ENCODE data around the gene RPL10L.

The RPL10L gene

DNA sequence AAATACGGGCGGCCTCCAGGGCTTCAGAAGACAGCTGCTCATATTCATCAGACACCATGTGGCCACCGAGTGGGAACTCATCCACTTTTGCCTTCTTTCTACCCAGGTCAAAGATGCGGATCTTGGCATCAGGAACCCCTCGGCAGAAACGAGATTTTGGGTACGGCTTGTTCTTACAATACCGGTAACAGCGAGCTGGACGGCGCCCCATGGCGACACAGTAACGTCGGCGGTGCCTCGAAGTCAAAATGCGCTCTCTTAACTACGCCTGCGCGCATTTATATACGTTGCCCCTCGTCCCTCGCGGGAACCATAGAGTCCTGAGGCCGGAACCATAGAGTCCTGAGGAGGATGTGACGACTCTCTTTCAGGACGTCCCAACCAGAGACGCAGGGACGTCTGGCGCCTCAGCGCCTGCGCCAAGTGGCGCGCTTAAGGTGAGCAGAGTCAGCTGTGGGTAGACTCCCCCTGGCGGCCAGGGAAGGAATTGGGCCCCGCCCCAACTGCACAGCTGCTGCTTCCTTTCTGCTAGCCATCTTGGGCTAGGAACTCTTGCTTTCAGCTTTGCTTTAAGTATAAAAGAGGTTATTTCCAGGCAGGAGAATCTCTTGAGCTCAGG lies at the start of gene RPL10L:
RPL10L (minus strand) TSS at position 256 of the 619 bp plus-strand sequence; CDS start at position 211, 45 bp downstream.
- H3K4me1 ChIP-seq (ENCODE audit: control insufficient read depth in 5 of 5, insufficient read depth in 5 of 5, low read length in 5 of 5) = no peaks in the 10 kb centered on the region
- no peak within 1 kb of the TSS for H3K9ac ChIP-seq (ENCODE audit: low read length in 5 of 5)
- H3K36me3 ChIP-seq (ENCODE audit: control insufficient read depth in 5 of 5, insufficient read depth in 5 of 5, low read length in 5 of 5) = no peaks in the 10 kb centered on the region
- H3K9me3 ChIP-seq (ENCODE audit: control insufficient read depth in 5 of 5, low read length in 5 of 5) = peaks cover 0 to 7% (median 0%) of the 10 kb centered on the region in 5 donors
- no peak within 1 kb of the TSS for H3K4me3 ChIP-seq (ENCODE audit: low read depth in 1 of 5, low read length in 5 of 5)
- no peaks in the 10 kb centered on the region for H3K27me3 ChIP-seq (ENCODE audit: control insufficient read depth in 5 of 5, insufficient read depth in 4 of 5, low read length in 5 of 5)
- no peak within 1 kb of the TSS for H3K27ac ChIP-seq (ENCODE audit: low read depth, low read length)

DNA sequence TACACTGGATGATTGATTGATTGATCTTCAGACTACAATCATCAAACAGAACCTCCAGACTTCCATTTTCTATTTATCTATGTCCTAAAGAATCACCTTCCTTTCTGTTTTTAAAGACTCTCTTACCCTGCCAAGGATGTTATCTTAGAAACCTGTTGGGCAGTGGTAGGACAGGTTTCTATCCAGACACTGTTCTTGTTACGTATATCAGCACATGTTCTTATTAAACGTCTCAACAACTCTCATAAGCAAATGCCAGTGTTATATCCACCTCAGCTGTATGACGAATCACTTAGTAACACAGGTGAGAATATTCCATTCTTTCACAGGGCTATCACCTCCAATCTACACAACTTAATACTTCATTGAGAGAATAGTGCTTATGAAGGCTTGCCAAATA lies 40.2 kb upstream of the RPL10L start:
- peaks cover 0 to 3% (median 0%) of the 10 kb centered on the region in 5 donors for H3K9me3 ChIP-seq (ENCODE audit: control insufficient read depth in 5 of 5, low read length in 5 of 5)
- no peaks in the 10 kb centered on the region for H3K27me3 ChIP-seq (ENCODE audit: control insufficient read depth in 5 of 5, insufficient read depth in 4 of 5, low read length in 5 of 5)
- H3K27ac ChIP-seq (ENCODE audit: low read depth, low read length) = no peak overlapping the region
- H3K4me1 ChIP-seq (ENCODE audit: control insufficient read depth in 5 of 5, insufficient read depth in 5 of 5, low read length in 5 of 5) = no peaks in the 10 kb centered on the region
- H3K4me3 ChIP-seq (ENCODE audit: low read depth in 1 of 5, low read length in 5 of 5) = no peak overlapping the region
- H3K36me3 ChIP-seq (ENCODE audit: control insufficient read depth in 5 of 5, insufficient read depth in 5 of 5, low read length in 5 of 5) = no peaks in the 10 kb centered on the region
- H3K9ac ChIP-seq (ENCODE audit: low read length in 5 of 5) = no peak overlapping the region

DNA sequence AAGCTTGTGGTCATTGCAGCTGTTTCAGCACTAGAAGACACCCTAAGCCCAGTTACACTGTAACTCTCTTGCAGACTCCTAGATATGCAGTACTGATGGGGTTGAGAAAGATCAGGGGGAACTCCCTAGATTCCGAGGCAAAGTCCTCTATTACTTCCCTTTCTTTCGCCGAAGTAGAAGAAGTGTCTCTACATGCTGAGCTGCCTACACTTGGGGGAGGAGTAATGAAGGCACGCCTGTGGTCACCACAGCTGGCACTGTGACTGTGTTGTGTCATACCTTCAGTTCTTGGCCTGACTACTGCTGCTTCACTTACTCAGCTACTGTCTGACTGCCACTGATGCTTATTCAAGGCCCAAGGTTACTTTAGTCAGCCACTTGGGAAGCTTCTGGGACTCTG lies 35.1 kb upstream of the RPL10L start:
- H3K9me3 ChIP-seq (ENCODE audit: control insufficient read depth in 5 of 5, low read length in 5 of 5) = peaks cover 3 to 11% (median 9%) of the 10 kb centered on the region in 5 donors
- H3K27me3 ChIP-seq (ENCODE audit: control insufficient read depth in 5 of 5, insufficient read depth in 4 of 5, low read length in 5 of 5) = no peaks in the 10 kb centered on the region
- H3K4me1 ChIP-seq (ENCODE audit: control insufficient read depth in 5 of 5, insufficient read depth in 5 of 5, low read length in 5 of 5) = no peaks in the 10 kb centered on the region
- no peak overlapping the region for H3K9ac ChIP-seq (ENCODE audit: low read length in 5 of 5)
- H3K4me3 ChIP-seq (ENCODE audit: low read depth in 1 of 5, low read length in 5 of 5) = no peak overlapping the region
- no peaks in the 10 kb centered on the region for H3K36me3 ChIP-seq (ENCODE audit: control insufficient read depth in 5 of 5, insufficient read depth in 5 of 5, low read length in 5 of 5)
- no peak overlapping the region for H3K27ac ChIP-seq (ENCODE audit: low read depth, low read length)

DNA sequence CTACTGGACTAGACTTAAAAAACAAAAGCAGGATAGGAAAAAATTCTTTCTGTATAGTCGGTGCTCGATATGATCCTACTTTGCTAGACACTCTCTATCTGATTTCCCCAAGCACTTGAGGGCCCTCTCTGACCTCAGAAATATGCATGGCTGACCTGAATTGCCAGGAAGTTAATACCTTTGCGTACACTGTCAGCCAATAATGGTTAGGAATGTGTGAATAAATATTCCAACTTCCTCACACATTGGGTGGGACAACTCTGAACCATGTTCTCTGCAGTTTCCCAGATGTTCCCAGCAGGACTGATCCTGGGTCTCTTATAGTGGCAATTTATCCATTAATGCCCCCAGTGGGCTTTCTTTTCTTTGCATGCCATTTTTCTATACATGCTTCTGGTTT lies 20.5 kb upstream of the RPL10L start:
- Histone ChIP-seq H3K27me3 (ENCODE audit: control insufficient read depth in 5 of 5, insufficient read depth in 4 of 5, low read length in 5 of 5) (no peaks in the 10 kb centered on the region), H3K36me3 (ENCODE audit: control insufficient read depth in 5 of 5, insufficient read depth in 5 of 5, low read length in 5 of 5) (no peaks in the 10 kb centered on the region), H3K4me1 (ENCODE audit: control insufficient read depth in 5 of 5, insufficient read depth in 5 of 5, low read length in 5 of 5) (no peaks in the 10 kb centered on the region), H3K9ac (ENCODE audit: low read length in 5 of 5) (no peak overlapping the region), H3K9me3 (ENCODE audit: control insufficient read depth in 5 of 5, low read length in 5 of 5) (peaks cover 0 to 8% (median 0%) of the 10 kb centered on the region in 5 donors), H3K4me3 (ENCODE audit: low read depth in 1 of 5, low read length in 5 of 5) (no peak overlapping the region), H3K27ac (ENCODE audit: low read depth, low read length) (no peak overlapping the region)

DNA sequence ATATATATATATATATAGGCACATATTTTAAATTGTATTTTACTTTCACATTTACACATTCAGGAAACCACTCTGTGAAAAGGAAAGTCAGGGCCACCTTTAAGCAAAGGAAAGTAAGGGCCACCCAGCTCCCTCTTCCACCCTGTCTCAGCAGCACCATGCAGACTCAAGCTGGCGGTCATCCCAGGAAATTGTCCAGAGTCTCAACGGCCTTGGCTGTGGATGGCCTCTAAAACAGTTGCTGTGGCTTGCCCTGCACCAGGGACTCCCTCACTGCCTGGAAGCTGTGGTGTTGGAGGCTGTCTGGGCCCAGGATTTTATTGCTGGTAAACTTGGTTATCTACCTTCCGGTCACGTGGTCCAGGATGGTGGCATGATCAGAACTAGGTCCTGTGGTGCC lies 11.8 kb upstream of the RPL10L start:
- H3K4me3 ChIP-seq (ENCODE audit: low read depth in 1 of 5, low read length in 5 of 5) = no peak overlapping the region
- H3K27ac ChIP-seq (ENCODE audit: low read depth, low read length) = no peak overlapping the region
- no peak overlapping the region for H3K9ac ChIP-seq (ENCODE audit: low read length in 5 of 5)
- H3K4me1 ChIP-seq (ENCODE audit: control insufficient read depth in 5 of 5, insufficient read depth in 5 of 5, low read length in 5 of 5) = no peaks in the 10 kb centered on the region
- peaks cover 0 to 11% (median 5%) of the 10 kb centered on the region in 5 donors for H3K9me3 ChIP-seq (ENCODE audit: control insufficient read depth in 5 of 5, low read length in 5 of 5)
- no peaks in the 10 kb centered on the region for H3K36me3 ChIP-seq (ENCODE audit: control insufficient read depth in 5 of 5, insufficient read depth in 5 of 5, low read length in 5 of 5)
- H3K27me3 ChIP-seq (ENCODE audit: control insufficient read depth in 5 of 5, insufficient read depth in 4 of 5, low read length in 5 of 5) = no peaks in the 10 kb centered on the region

DNA sequence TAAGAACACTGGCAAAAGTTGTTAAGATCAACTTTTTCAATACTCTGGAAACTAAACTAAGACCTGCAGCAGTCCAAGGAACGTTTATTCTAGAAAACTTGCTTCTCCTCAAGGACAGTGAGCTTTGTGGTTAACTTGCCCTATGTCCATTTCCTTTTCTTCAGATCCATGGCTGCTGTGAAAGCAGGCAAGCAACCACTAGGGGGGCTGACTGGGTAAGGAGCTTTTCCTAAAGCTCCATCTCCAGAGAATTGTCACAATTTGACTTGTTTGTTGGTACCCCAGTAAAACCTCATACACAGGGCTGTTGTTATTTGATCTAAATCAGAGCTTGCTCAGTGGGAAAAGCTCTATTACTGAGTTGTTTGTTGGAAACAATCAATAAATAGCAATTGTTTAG lies 10.1 kb upstream of the RPL10L start:
- Histone ChIP-seq H3K27me3 (ENCODE audit: control insufficient read depth in 5 of 5, insufficient read depth in 4 of 5, low read length in 5 of 5) (no peaks in the 10 kb centered on the region), H3K9me3 (ENCODE audit: control insufficient read depth in 5 of 5, low read length in 5 of 5) (peaks cover 0 to 11% (median 5%) of the 10 kb centered on the region in 5 donors), H3K4me1 (ENCODE audit: control insufficient read depth in 5 of 5, insufficient read depth in 5 of 5, low read length in 5 of 5) (no peaks in the 10 kb centered on the region), H3K4me3 (ENCODE audit: low read depth in 1 of 5, low read length in 5 of 5) (no peak overlapping the region), H3K27ac (ENCODE audit: low read depth, low read length) (no peak overlapping the region), H3K36me3 (ENCODE audit: control insufficient read depth in 5 of 5, insufficient read depth in 5 of 5, low read length in 5 of 5) (no peaks in the 10 kb centered on the region), H3K9ac (ENCODE audit: low read length in 5 of 5) (no peak overlapping the region)

DNA sequence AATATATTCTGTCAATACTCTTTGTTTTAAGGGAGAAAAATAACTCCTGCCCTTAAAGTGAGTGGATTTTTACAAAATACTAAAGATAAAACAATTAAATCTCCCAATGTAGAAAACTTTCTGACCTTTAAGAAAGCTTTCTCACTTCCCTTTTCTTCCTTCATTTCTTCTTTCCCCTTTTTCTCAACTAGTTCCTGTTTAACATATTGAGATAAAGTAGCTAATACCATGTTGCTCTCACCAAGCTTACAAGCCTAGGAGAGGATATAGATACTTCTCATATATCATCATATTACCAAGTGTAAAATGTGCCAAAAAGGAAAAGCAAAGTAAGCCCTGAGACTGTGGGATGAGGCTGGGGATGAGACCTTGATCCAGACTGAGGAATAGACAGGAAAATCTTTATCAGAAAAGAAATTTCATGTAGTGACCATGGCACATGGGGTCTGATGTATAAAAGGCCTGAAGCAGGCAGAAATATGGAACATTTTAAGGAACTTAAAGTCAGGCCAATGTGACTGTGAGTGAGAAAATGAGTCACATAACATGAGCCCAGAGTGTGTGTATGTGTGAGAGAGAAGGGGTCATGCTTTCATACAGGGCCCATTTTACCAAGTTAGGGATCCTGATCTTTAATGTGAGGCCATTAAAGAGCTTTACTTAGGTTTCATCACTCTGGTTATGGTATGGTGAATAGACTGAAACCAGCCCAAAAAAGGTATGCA lies 1.6 kb upstream of the RPL10L start:
- no peaks in the 10 kb centered on the region for H3K4me1 ChIP-seq (ENCODE audit: control insufficient read depth in 5 of 5, insufficient read depth in 5 of 5, low read length in 5 of 5)
- H3K27ac ChIP-seq (ENCODE audit: low read depth, low read length) = no peak overlapping the region
- H3K27me3 ChIP-seq (ENCODE audit: control insufficient read depth in 5 of 5, insufficient read depth in 4 of 5, low read length in 5 of 5) = no peaks in the 10 kb centered on the region
- H3K4me3 ChIP-seq (ENCODE audit: low read depth in 1 of 5, low read length in 5 of 5) = no peak overlapping the region
- peaks cover 0 to 7% (median 0%) of the 10 kb centered on the region in 5 donors for H3K9me3 ChIP-seq (ENCODE audit: control insufficient read depth in 5 of 5, low read length in 5 of 5)
- H3K9ac ChIP-seq (ENCODE audit: low read length in 5 of 5) = no peak overlapping the region
- H3K36me3 ChIP-seq (ENCODE audit: control insufficient read depth in 5 of 5, insufficient read depth in 5 of 5, low read length in 5 of 5) = no peaks in the 10 kb centered on the region

DNA sequence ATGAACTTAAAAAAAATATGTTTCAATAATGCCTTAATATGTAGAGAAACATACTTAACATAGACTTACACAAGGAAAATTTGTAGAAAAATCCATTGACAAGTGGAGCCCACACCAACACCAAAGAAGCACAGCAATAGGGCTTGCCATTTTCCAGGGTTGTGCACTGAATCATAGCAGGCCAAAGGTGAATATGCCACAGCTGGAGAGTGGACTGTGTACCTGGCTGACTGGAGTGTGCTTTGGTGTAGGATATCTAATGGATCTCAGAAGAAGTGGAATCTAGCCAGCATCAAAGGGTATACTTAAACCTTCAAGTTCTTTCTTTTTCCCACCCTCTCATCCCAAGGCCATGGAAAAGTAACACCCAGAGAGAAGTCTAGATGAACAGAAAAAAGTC lies 4.8 kb downstream of the RPL10L start:
- no peak overlapping the region for H3K4me3 ChIP-seq (ENCODE audit: low read depth in 1 of 5, low read length in 5 of 5)
- H3K27me3 ChIP-seq (ENCODE audit: control insufficient read depth in 5 of 5, insufficient read depth in 4 of 5, low read length in 5 of 5) = no peaks in the 10 kb centered on the region
- H3K4me1 ChIP-seq (ENCODE audit: control insufficient read depth in 5 of 5, insufficient read depth in 5 of 5, low read length in 5 of 5) = no peaks in the 10 kb centered on the region
- no peak overlapping the region for H3K9ac ChIP-seq (ENCODE audit: low read length in 5 of 5)
- peaks cover 0 to 7% (median 0%) of the 10 kb centered on the region in 5 donors for H3K9me3 ChIP-seq (ENCODE audit: control insufficient read depth in 5 of 5, low read length in 5 of 5)
- no peaks in the 10 kb centered on the region for H3K36me3 ChIP-seq (ENCODE audit: control insufficient read depth in 5 of 5, insufficient read depth in 5 of 5, low read length in 5 of 5)
- no peak overlapping the region for H3K27ac ChIP-seq (ENCODE audit: low read depth, low read length)

DNA sequence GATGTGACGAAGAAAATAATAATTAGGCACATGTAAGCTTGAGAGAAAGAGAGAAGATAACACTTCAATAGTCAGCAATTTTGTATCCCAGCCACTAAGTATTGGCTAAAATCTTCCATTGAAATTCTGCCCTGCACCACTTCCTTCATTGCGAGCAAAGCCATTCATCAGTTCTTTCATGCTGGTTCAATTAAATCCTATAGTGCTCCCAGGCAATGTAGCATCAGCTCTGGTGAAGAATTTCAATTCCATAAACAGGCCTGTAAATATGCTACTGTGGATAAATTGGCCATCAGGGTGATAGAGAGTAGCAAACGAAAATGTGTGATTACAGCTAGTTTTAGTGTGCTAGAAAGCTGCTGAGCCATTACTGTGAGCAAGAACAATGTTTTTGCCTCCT lies 24.7 kb downstream of the RPL10L start:
- no peaks in the 10 kb centered on the region for H3K36me3 ChIP-seq (ENCODE audit: control insufficient read depth in 5 of 5, insufficient read depth in 5 of 5, low read length in 5 of 5)
- H3K27me3 ChIP-seq (ENCODE audit: control insufficient read depth in 5 of 5, insufficient read depth in 4 of 5, low read length in 5 of 5) = no peaks in the 10 kb centered on the region
- no peak overlapping the region for H3K27ac ChIP-seq (ENCODE audit: low read depth, low read length)
- H3K9ac ChIP-seq (ENCODE audit: low read length in 5 of 5) = no peak overlapping the region
- no peaks in the 10 kb centered on the region for H3K4me1 ChIP-seq (ENCODE audit: control insufficient read depth in 5 of 5, insufficient read depth in 5 of 5, low read length in 5 of 5)
- no peaks in the 10 kb centered on the region for H3K9me3 ChIP-seq (ENCODE audit: control insufficient read depth in 5 of 5, low read length in 5 of 5)
- no peak overlapping the region for H3K4me3 ChIP-seq (ENCODE audit: low read depth in 1 of 5, low read length in 5 of 5)
